Rectal smooth muscle tissue (tissue), 1 donor: ENCODE data around the gene NCOA1.
"Not testable (repeated sequence)": the region's sequence is repeated elsewhere in the genome, so short reads cannot be mapped to it uniquely, and the experiment has no call there.

Source experiments
- H3K27ac ChIP-seq: one replicate; pipeline ENCODE4 v1.7.0; 2013; ENCODE audit warnings: low read depth, low read length, inconsistent platforms
- H3K27me3 ChIP-seq: one replicate; pipeline ENCODE4 v1.7.0; 2013; ENCODE audit warnings: low read length; ENCODE audit not compliant: control insufficient read depth, insufficient read depth
- H3K36me3 ChIP-seq: one replicate; pipeline ENCODE4 v1.7.0; 2013; ENCODE audit warnings: low read length; ENCODE audit not compliant: control insufficient read depth, insufficient read depth
- H3K4me1 ChIP-seq: one replicate; pipeline ENCODE4 v1.7.0; 2013; ENCODE audit warnings: low read length; ENCODE audit not compliant: control insufficient read depth, insufficient read depth
- H3K4me3 ChIP-seq: one replicate; pipeline ENCODE4 v1.7.0; 2013; ENCODE audit warnings: low read length
- H3K9ac ChIP-seq: one replicate; pipeline ENCODE4 v1.7.0; 2013; ENCODE audit warnings: low read length

NCOA1 gene

GRCh38 chr2:24551016-24551415 is 60.0 kb downstream of the NCOA1 start:
- Histone ChIP-seq H3K9ac (no peak overlapping the region), H3K4me3 (no peak overlapping the region), H3K27me3 (no peaks in the 10 kb centered on the region), H3K27ac (no peak overlapping the region), H3K36me3 (no peaks in the 10 kb centered on the region), H3K4me1 (no peaks in the 10 kb centered on the region)

- no peaks in the 10 kb centered on the region for H3K36me3 ChIP-seq
- H3K27ac ChIP-seq = no peak overlapping the region
- no peak overlapping the region for H3K4me3 ChIP-seq
- H3K9ac ChIP-seq = no peak overlapping the region
- H3K27me3 ChIP-seq = no peaks in the 10 kb centered on the region
- H3K4me1 ChIP-seq = no peaks in the 10 kb centered on the region
Measured at GRCh38 chr2:24552836-24553235, 61.8 kb downstream of the NCOA1 start.

GRCh38 chr2:24558781-24559472 is 67.9 kb downstream of the NCOA1 start:
- Histone ChIP-seq H3K27ac (no peak overlapping the region), H3K36me3 (no peaks in the 10 kb centered on the region), H3K27me3 (no peaks in the 10 kb centered on the region), H3K4me1 (peaks cover 9% of the 10 kb centered on the region), H3K9ac (no peak overlapping the region), H3K4me3 (no peak overlapping the region)

- Histone ChIP-seq H3K4me3 (no peak overlapping the region), H3K9ac (no peak overlapping the region), H3K4me1 (peaks cover 9% of the 10 kb centered on the region), H3K27me3 (no peaks in the 10 kb centered on the region), H3K27ac (no peak overlapping the region), H3K36me3 (no peaks in the 10 kb centered on the region)
Measured at GRCh38 chr2:24559473-24560113, 68.5 kb downstream of the NCOA1 start.

GRCh38 chr2:24565537-24565936 is 74.5 kb downstream of the NCOA1 start:
- no peaks in the 10 kb centered on the region for H3K27me3 ChIP-seq
- no peak overlapping the region for H3K27ac ChIP-seq
- no peaks in the 10 kb centered on the region for H3K4me1 ChIP-seq
- no peak overlapping the region for H3K4me3 ChIP-seq
- no peaks in the 10 kb centered on the region for H3K36me3 ChIP-seq
- H3K9ac ChIP-seq = no peak overlapping the region

GRCh38 chr2:24566209-24566608 is 75.2 kb downstream of the NCOA1 start:
- Histone ChIP-seq H3K4me3 (no peak overlapping the region), H3K27ac (no peak overlapping the region), H3K9ac (no peak overlapping the region), H3K4me1 (no peaks in the 10 kb centered on the region), H3K36me3 (no peaks in the 10 kb centered on the region), H3K27me3 (no peaks in the 10 kb centered on the region)

- Histone ChIP-seq H3K27ac (no peak overlapping the region), H3K4me1 (no peaks in the 10 kb centered on the region), H3K9ac (no peak overlapping the region), H3K36me3 (no peaks in the 10 kb centered on the region), H3K4me3 (no peak overlapping the region), H3K27me3 (no peaks in the 10 kb centered on the region)
Measured at GRCh38 chr2:24566630-24567029, 75.6 kb downstream of the NCOA1 start.

- H3K4me3 ChIP-seq = no peak overlapping the region
- H3K27ac ChIP-seq = no peak overlapping the region
- H3K27me3 ChIP-seq = no peaks in the 10 kb centered on the region
- no peaks in the 10 kb centered on the region for H3K36me3 ChIP-seq
- H3K4me1 ChIP-seq = no peaks in the 10 kb centered on the region
- no peak overlapping the region for H3K9ac ChIP-seq
Measured at GRCh38 chr2:24568551-24568950, 77.5 kb downstream of the NCOA1 start.

GRCh38 chr2:24569565-24569964 is 78.5 kb downstream of the NCOA1 start:
- not testable (repeated sequence) for H3K4me3 ChIP-seq, H3K4me1 ChIP-seq, H3K9ac ChIP-seq, H3K36me3 ChIP-seq, H3K27me3 ChIP-seq, H3K27ac ChIP-seq

GRCh38 chr2:24570225-24570624 is 79.2 kb downstream of the NCOA1 start:
- Histone ChIP-seq H3K4me3 (no peak overlapping the region), H3K4me1 (no peaks in the 10 kb centered on the region), H3K9ac (no peak overlapping the region)

GRCh38 chr2:24571828-24572442 is 80.9 kb downstream of the NCOA1 start:
- no peak overlapping the region for H3K4me3 ChIP-seq
- no peaks in the 10 kb centered on the region for H3K36me3 ChIP-seq
- H3K4me1 ChIP-seq = no peaks in the 10 kb centered on the region
- H3K27me3 ChIP-seq = no peaks in the 10 kb centered on the region
- H3K9ac ChIP-seq = no peak overlapping the region
- no peak overlapping the region for H3K27ac ChIP-seq

More at GRCh38 chr2:24570225-24570624, 79.2 kb downstream of the NCOA1 start:
- Histone ChIP-seq H3K27me3 (no peaks in the 10 kb centered on the region), H3K36me3 (no peaks in the 10 kb centered on the region), H3K27ac (no peak overlapping the region)

- no peaks in the 10 kb centered on the region for H3K36me3 ChIP-seq
- H3K27me3 ChIP-seq = no peaks in the 10 kb centered on the region
- no peak overlapping the region for H3K4me3 ChIP-seq
- no peak overlapping the region for H3K27ac ChIP-seq
- H3K4me1 ChIP-seq = peaks cover 3% of the 10 kb centered on the region
- H3K9ac ChIP-seq = no peak overlapping the region
Measured at GRCh38 chr2:24576146-24576545, 85.1 kb downstream of the NCOA1 start.

- Histone ChIP-seq H3K36me3 (no peaks in the 10 kb centered on the region), H3K27me3 (no peaks in the 10 kb centered on the region), H3K27ac (no peak overlapping the region), H3K9ac (no peak overlapping the region), H3K4me3 (no peak overlapping the region), H3K4me1 (peaks cover 3% of the 10 kb centered on the region)
Measured at GRCh38 chr2:24576617-24577016, 85.6 kb downstream of the NCOA1 start.
